Fibroblast of peridontal ligament (primary cell): Measurements from ENCODE around the gene ITCH.
A peak's percentile ranks its signal among the peaks of the same experiment; 100 is the strongest.
"Not testable (repeated sequence)": the region's sequence is repeated elsewhere in the genome, so short reads cannot be mapped to it uniquely, and the experiment has no call there.

Experiments used
- DNase-seq: peaks from one replicate; pipeline ENCODE4 v3.0.0-alpha.2; 2010; ENCODE audit errors: extremely low read depth

The ITCH gene

DNA sequence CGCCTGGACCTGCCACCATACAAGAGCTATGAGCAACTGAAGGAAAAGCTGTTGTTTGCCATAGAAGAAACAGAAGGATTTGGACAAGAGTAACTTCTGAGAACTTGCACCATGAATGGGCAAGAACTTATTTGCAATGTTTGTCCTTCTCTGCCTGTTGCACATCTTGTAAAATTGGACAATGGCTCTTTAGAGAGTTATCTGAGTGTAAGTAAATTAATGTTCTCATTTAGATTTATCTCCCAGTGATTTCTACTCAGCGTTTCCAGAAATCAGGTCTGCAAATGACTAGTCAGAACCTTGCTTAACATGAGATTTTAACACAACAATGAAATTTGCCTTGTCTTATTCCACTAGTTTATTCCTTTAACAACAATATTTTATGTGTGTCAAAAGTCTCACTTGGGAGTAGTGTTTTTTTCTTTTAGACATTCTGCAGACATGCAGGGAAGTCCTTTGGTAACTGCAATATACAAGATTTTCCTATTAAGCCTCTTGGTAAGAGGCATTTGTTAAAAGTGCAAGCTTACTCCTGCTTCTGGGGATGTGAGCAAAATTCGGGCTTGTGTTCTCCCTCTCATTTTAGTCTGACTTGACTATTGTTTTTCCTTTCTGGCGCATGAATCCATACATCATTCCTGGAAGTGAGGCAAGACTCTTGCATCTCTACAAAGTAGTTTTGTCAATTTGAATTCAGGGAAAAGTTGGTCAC is 144.8 kb downstream of the ITCH start:
- no peak for DNase-seq

DNA sequence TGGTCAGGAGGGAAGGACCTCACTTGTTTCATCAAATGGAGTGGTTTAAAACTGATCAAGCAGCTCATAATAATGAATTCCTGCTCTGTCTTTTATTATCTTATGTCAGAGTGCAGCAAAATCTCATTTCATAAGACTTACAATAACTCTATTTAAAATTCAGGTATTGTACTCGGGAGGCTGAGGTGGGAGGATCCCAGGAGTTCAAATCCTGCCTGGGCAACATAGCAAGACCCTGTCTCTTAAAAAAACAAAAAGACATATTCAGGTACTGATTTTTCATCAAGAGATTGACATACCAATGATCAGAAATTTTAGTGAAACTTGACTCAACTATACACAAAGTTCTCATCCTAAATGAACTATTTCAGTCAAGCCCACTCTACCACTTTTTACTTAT is 147.5 kb downstream of the ITCH start:
- DNase-seq: no peak

DNA sequence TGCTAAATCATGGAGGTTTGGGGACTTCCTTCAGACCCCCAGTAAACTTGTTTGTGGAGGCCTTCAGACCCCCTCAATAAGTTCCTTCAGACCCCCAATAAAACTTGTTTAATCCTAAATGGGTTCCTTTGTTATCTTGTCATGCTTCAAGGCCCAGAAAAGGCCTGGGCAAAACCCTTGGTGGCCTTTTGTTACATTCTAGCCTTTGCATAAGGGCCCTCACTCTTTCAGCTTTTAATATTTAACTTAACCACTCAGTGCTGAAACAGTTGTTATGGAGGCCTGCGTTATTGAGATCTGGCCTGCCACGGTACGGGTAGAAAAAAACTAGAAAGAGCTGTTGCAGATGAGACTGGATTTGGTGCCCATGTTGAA is 148.8 kb downstream of the ITCH start:
- no peak for DNase-seq

DNA sequence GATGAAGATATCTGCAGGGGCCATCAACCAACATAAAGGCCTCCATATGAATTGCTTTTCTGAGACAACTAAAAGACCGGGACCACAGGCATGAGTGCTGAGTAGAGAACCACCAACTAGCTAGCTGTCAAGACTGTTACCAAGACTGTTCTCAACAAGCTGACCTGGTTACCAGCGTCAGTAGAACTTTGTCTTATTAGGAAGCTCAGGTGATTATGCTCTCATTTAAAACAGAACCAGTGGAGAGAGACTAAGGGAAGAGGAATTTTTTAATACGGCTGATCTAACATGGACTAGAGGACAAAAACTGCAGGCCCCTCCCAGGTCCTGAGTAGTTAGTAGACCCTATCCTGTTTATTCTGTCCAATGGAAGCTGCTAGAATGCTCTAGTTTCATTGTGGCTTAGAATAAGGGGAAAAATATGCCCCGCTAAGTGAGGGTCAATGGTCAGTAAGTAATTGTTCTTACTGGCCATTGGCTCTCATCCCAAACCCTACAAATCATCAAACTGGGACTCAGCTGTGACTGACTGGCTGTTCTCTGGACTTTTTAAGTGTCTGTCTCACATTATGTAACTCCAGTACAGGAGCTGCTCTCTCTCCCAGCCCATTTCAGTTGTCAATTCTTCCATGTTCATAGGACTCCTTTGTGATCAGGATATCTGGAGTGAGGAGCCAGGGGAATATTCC is 149.3 kb downstream of the ITCH start:
- peak; percentile 20 for DNase-seq

DNA sequence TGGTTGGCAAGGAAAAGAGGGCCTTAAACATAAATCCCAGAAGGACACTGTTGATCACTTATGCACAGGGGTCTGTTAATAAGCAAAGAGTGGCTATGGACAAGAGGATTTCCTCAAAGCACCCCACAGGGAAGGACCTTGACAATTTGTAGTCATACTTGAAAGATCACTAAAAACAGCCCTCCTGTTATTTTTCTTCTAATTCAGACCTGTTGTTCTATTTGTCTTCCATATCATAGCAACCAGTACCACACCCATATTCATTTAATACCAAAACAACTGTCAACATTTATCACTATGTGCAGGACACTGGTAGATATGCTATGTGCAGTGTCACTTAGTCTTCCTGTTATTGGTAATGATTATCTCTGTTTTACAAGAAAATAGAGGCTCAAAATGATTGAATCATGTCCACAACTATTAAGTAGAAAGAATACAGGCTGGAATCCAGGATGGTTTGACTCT is 149.9 kb downstream of the ITCH start:
- no peak for DNase-seq

DNA sequence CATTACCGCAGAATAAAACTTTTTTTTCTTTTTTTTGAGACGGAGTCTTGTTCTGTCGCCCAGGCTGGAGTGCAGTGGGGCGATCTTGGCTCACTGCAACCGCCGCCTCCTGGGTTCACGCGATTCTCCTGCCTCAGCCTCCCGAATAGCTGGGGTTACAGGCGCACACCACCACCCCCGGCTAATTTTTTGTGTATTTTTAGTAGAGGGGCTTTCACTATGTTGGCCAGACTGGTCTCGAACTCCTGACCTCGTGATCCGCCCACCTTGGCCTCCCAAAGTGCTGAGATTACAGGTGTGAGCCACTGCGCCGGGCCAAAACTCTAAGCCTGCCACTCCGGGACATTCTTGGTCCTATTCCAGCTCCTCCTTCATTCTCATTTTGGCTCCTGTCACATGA is 151.0 kb downstream of the ITCH start:
- not testable (repeated sequence) for DNase-seq

DNA sequence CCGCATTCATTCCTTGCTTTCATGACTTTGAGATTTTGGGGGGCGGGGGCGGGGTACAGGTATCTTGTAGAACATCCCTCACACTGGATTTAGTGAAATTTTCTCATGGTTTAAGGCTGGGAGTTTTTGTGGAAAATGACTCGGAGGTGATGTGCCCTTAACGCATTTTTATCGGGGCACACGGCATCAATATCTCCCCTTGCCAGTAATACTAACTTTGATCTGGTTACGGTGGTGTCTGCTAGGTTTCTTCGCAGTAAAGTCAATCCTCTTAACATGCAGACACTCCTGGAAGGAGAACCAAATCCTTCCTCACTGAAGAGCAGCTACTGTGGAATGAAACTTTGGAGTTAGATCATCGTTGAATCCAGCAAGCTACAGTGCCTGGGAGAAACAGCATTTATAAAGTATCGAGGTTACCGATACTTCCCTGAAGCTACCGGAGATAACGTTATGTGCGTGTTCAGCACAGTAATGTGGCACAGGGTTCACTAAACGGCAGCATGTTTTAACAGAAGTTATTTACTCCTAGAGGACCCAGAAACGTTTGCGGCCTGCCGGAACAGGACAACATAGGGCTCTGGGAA is 151.9 kb downstream of the ITCH start:
- DNase-seq: peak; percentile 34

DNA sequence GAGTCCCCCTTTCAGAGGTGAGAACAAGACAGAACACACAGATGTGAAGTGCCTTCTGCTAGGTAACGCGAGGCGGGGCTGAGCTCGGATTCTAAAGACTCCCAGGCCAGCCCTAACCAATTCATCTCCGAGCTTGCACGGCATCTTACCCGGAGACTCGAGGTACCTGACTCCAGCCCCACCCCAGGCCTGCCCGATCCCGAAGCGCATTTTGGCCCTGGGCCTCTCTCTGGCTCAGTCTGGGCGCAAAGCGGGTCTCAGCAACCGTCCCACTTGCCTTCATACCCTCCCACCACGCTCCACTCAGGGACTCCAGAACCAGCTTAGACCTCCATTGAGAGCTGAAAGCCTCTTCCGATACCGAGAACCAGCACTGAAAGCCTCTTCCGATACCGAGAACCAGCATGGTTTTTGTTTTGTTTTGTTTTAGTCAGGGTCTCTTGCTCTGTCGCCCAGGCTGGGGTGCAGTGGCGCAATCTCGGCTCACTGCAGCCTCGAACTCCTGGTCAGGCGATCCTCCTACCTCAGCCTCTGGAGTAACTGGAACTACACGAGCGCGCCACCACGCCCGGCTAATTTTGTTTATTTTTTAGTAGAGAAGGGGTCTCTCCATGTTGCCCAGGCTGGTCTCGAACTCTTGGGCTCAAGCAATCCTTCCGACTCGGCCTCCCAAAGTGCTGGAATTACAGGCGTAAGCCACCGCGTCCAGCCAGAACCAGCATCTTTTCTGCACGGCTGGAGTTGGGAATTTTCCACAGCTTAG is 152.6 kb downstream of the ITCH start:
- DNase-seq: no peak

DNA sequence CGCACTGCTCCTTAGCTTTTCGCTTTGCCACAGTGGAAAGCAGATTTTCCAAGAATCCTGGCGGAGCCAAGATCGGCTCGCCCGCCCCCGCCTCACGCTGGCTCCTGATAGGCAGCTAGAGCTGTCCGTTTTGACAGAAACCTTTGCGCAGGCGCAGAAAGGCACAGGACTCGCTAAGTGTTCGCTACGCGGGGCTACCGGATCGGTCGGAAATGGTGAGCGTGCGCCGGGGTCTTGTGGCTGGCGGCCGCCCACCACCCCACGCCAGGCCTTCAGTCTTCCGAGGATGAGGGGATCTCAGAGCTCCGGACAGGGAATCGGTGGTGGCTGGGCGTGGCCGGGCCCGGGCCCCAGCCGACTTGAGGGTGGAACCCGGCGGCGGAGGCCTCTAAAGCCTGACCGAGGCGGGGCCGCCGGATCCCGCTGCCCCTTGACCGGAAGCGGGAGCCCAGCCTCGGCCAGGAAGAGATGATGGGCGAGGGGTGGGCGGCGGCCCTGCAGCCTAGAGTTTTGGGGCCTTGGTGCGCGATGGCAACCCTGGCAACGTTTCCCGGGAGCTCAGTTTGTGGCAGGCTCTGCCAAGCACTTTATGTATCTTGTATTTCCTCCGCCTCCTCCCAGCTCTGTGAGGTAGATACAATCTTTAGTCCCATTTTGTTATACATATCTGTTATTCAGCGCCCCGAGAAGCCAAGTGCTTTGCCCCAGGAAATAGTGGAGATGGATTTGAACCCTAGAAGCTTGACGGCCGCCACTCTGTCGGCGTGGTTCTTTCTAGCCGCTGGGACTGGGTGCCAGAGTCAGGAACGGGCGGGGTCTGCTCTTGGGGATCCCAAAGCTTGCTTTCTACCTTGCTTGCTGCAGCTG is 153.4 kb downstream of the ITCH start, which contains the start of gene DYNLRB1:
Gene DYNLRB1 (plus strand): TSS at position 176 of the 867 bp plus-strand sequence. CDS start 37 bp downstream, at position 213.
- DNase-seq: peak; percentile 98

DNA sequence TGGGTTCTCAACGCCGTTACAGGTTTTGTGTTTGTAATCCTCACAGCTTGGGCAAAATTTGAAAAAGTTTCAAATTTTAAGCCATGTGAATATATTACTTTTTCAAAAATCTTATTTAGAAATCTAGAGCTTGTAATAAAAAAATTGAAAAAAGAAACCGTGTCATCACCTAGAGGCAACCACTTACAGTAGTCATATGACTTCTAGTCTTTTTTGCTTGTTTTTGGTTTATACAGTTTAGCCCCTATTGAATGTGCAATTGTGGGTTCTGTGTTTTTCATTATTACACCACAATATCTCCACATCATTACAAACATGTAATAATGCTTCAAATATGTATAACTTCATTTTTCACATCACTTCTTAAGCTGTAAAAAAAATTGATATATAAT is 154.0 kb downstream of the ITCH start:
- DNase-seq: peak; percentile 34

DNA sequence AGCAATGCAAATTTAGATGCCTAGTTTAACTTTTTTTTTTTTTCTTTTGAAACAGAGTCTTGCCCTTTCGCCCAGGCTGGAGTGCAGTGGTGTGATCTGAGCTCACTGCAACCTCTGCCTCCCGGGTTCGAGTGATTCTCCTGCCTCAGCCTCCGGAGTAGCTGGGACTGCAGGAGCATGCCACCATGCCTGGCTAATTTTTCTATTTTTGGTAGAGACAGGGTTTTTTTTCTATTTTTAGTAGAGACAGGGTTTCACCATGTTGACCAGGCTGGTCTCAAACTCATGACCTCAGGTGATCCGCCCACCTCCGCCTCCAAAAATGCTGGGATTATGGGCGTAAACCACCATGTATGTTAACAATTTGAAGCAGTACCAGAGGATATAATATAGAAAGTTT is 155.8 kb downstream of the ITCH start:
- DNase-seq: not testable (repeated sequence)

DNA sequence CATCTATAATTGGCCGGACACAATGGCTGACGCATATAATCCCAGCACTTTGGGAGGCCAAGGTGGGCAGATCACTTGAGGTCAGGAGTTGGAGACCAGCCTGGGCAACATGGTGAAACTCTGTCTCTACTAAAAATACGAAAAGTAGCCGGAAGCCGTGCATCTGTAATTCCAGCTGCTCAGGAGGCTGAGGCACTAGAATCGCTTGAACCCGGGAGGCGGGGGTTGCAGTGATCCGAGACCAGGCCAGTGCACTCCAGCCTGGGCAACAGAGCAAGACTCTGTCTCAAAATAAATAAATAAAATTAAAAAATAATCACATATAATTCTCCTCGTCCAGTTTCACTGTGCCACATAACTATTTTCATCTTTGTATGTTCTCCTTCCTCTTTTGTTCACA is 156.8 kb downstream of the ITCH start:
- not testable (repeated sequence) for DNase-seq

DNA sequence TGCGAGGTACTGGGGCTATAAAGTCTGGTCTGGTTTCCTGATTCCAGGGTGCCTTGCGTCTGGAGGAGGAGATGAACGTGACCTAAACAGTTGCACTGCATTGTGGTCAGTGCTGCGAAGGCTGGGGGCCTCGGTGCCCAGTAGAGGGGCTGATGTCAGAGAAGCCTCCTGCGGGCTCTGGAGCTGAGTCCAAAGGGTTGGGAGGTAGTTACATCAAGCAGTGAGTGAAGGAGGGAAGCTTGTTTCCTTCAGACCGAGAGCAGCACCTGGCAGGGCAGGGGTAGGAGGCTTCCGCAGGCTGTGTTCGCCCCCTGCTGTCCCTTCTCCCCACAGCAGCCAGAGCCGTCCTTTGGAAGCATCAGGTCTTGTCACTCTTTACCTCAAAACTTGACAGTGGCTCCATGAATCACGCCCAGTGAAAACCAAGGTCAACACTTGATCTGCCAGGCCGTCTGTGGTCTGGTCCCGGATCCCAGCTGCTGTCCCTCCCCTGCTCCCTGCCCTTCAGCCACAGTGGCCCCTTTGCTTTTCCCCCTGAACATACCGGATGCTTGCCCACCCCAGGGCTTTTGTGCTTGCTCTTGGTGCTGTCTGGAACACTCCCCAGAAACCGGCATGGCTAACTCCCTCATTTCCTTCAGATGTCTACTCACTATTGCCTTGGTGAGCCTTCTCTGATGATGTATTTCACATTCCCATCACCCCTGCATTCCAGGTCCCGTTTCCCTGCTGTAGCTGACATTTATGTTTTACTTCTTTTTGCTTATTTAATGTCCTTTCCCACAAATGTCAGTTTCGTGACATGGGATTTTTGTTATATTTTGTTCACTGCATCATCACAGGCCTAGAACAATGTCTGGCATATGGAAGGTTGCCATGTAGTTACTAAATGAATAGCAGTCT is 160.1 kb downstream of the ITCH start:
- peak; percentile 90 for DNase-seq

DNA sequence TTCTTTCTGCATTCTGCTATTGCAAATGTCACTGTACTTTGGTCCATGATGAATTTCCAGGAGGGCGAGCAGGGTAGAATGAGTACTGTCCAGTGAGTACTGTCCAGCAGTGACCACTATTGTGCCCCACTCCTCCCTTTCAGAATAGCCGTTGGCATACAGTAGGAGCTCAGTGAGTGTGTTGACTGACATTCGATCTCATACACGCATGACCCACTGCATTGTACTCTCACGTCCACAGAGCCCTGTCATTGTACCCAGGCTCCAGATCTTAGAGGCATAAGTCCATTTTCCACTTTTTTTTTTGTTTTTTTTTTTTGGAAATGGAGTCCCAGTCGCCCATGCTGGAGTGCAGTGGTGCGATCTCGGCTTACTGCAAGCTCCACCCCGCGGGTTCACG is 161.4 kb downstream of the ITCH start:
- DNase-seq: no peak

DNA sequence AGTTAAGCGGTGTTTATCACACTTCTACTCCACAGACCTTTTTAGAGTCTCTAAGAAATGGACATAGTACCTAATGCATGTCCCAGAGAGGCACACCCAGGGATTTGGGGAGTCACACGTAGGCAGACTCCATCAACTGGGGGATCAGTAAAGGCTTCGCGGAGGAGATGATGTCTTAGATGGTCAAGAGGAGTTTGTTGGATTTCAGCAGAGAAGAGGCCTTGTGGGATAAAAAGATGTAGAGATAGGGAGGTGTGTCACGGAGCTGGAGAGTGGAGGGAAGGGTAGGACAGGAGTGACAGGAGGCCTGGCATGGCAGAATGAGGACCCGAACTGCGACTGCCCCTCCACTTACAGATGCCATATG is 162.3 kb downstream of the ITCH start:
- no peak for DNase-seq

DNA sequence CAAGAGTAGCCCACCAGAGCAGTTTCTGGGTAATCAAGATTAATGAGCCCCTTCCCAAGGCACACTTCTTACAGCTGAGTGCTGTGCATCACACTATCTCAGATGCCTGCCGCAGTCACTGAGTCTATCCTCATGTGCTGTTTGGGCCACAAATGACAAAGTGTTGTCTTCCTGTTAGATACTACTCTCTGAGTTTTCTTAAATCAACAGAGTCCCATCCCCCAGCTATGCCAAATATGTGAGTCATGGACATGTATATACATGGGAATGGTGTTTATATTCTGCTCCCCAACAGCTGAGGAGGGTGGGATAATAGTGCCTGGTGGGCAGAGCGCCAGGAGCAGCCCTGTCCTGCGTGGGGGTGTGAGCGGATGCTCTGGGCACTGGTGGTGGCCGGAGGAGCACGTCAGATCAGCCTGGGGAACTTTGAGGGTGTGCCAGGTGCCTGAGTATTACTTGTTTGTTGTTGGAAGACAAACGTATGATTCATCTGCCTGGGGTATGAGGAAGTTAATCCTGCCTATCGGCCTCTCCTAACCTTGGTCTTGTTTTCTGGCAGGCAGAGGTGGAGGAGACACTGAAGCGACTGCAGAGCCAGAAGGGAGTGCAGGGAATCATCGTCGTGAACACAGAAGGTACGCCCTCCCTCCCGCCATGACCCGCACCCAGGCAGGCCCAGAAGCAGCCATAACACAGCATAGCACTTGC is 162.8 kb downstream of the ITCH start:
- DNase-seq: peak; percentile 96

DNA sequence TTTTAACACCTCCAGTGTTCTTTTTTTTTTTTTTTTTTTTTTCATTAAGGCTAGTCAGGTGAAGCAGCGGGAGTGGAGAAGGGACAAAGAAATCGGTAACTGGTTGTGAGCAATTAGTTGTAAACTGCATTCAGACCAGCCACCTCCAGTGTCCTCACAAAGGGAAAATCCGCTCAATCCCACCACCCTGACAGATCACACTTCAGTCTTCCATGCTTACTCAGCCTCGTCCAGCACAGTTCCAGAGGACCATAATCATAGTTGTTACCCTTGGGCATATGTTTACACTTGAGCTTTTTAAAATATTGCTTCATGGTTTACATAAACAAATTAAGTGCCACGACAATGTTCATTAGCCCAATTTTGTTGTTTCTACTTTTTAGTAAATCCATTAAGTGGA is 163.4 kb downstream of the ITCH start:
- DNase-seq: no peak

DNA sequence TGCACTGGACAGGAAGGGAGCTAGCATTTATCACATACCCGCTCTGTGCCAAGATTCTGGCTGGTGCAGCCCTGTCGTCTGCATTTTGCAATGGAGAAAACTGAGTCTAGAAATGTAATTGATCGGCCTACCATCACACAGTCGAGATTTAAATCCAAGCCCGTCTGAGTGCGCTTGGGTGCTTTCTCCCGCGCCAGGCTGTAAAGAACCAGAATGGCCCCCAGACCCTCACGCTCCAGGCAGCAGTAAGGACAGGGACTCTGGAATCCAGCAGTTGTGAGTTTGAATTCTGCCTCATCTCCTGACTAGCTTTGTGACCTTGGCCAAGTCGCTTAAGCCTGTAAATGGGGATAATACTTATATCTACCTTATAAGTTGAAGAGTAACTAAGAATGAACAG is 163.9 kb downstream of the ITCH start:
- no peak for DNase-seq

DNA sequence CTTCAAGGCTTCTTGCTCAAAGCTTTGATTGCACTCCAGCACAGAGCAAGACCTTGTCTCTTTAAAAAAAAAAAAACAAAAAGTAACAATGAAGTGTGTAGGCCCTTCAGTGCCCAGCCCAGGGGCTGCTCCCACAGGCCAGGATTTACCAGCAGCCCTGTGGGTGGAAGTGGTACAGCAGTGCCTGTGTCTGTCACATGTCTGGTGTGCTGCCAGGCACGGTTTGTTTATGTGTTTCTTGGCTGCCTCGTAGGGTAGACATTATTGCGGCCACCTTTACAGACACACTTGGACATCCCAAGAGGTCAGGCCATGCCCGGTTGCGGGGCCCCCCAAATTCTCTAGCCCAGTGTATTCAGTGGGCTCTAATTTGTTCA is 165.8 kb downstream of the ITCH start:
- no peak for DNase-seq

DNA sequence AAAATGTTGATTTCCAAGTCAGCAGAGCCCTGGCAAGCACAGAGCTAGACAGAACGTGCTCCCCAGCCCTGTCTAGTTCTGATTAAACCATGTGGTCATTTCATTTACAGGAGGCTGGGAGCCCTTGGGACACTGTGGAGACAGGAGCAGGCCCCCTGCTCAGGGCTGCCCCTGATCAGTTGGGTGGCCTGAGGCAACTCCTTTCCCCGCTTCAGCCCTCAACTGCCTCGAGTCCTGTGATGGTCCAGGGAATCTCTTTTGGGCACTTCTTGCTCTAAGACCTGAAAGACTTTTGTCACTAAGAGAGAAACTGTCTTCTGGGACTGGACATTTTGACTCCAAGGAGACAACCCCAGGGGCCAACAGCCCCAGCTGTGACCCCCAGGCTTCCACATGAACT is 166.7 kb downstream of the ITCH start:
- DNase-seq: no peak
